Stomach (tissue), 4 donors: ENCODE data around the gene PLA2G3.

Source experiments
- CTCF ChIP-seq, 7 experiments: fragments of 450-650 bp in 4 of 7; fragments of 200-600 bp in 3 of 7; sonication (generic) in 3 of 7; IDR thresholded peaks; one replicate each; pipeline ENCODE4 v1.5.1; 2016 to 2019; ENCODE audit warnings: antibody characterized with exemption in 7 of 7, control low read depth in 2 of 7, mild to moderate bottlenecking in 1 of 7
- EP300 ChIP-seq: sonication (generic); formaldehyde crosslinking; IDR thresholded peaks from one replicate; pipeline ENCODE4 v1.6.1; 2017; ENCODE audit warnings: antibody characterized with exemption
- POLR2A ChIP-seq, 4 donors: fragments of 450-650 bp; IDR thresholded peaks; one replicate each; pipeline ENCODE4 v1.6.1; 2016; ENCODE audit warnings: antibody characterized with exemption in 4 of 4, control low read depth in 2 of 4, mild to moderate bottlenecking in 1 of 4, moderate library complexity in 1 of 4
- POLR2AphosphoS5 ChIP-seq, 3 donors: sonication (generic); formaldehyde crosslinking; IDR thresholded peaks; one replicate each; pipeline ENCODE4 v1.6.1; 2016; ENCODE audit warnings: antibody characterized with exemption in 3 of 3

GRCh38 chr22:31155422-31155821 lies 15.1 kb upstream of the PLA2G3 start:
- TF ChIP-seq POLR2A (IDR thresholded peaks at IDR 0.05) (no peak), CTCF (IDR thresholded peaks at IDR 0.05) (no peak), POLR2AphosphoS5 (IDR thresholded peaks at IDR 0.05) (peak in 1 of 3 donors; percentile 80), EP300 (no peak)
